Mononuclear cell (primary cell): ENCODE data around the gene MRPS27. TPM values are rescaled to one million over a fixed set of nuclear protein-coding genes. Genes with fewer than 3 reads are reported as not detected.
"Not testable (repeated sequence)": the region's sequence is repeated elsewhere in the genome, so short reads cannot be mapped to it uniquely, and the experiment has no call there.

ENCODE experiments used
- H3K27me3 ChIP-seq: 2 replicates; pipeline ENCODE4 v1.6.0; 2011; ENCODE audit warnings: low read length, control low read depth; ENCODE audit not compliant: insufficient read depth
- H3K4me1 ChIP-seq: 2 replicates; pipeline ENCODE4 v1.5.1; 2011; ENCODE audit warnings: mild to moderate bottlenecking, low read length, control low read depth; ENCODE audit not compliant: insufficient read depth
- H3K4me3 ChIP-seq: 2 replicates; pipeline ENCODE4 v1.5.1; 2011; ENCODE audit warnings: mild to moderate bottlenecking, low read length, moderate library complexity
- H3K9me3 ChIP-seq: 2 replicates; pipeline ENCODE4 v1.5.1; 2011; ENCODE audit warnings: low read depth, mild to moderate bottlenecking, control low read depth, low read length
- total RNA-seq: library from RNA; depleted of rRNA; stranded (reverse); fragments of >200 nt; gene quantifications from one replicate; pipeline ENCODE4 v1.2.3, GENCODE V29; 2012

The MRPS27 gene
- total RNA-seq, 1 donor: 45.1 TPM

DNA sequence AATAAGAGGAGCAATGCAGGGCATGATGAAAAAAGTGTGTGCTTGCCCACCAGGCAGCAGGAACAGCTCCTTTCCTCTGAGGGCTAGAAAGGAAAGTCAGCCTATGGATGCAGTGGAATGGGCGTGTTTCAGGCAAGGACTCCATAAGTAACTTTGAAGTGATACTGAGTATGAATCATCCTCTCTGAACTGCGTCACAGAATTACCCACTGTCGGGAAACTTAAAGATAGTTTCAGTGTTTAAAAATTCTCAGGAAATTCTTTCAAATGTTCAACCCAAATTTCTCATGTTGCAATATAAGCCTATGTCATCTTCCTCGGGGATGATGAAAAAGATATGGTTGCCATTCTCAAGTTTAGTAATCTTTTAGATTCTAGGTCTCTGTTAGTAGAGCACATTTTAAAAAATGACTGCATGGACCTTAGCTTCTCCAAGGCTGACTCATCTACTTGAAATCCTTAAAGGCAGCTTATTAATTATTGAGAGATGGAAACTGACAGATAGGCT, 27.8 kb upstream of the MRPS27 start:
- Histone ChIP-seq H3K4me1 (peaks cover 14% of the 10 kb centered on the region), H3K27me3 (no peaks in the 10 kb centered on the region), H3K9me3 (no peaks in the 10 kb centered on the region), H3K4me3 (no peak overlapping the region)

DNA sequence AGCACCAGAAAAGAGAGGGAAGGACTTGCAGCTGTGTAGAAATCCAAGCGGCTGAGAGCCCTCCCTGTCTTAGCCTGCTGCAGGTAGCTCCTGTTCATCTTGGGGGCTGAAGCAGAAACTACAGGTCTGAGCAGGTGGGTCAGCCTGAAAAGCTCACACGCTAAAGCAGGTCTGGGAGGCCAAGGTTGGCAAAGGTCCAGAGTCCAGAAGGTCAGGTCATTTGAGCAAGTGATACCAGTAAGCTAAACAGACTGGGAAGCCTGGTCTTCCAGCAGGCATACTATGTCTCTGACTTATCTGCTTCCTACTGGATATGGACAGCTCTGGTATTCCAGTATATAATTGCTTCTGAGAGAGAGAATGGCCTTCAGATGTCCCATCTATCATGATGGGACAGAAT, 26.4 kb upstream of the MRPS27 start:
- Histone ChIP-seq H3K4me3 (no peak overlapping the region), H3K27me3 (no peaks in the 10 kb centered on the region), H3K9me3 (no peaks in the 10 kb centered on the region), H3K4me1 (peaks cover 14% of the 10 kb centered on the region)

DNA sequence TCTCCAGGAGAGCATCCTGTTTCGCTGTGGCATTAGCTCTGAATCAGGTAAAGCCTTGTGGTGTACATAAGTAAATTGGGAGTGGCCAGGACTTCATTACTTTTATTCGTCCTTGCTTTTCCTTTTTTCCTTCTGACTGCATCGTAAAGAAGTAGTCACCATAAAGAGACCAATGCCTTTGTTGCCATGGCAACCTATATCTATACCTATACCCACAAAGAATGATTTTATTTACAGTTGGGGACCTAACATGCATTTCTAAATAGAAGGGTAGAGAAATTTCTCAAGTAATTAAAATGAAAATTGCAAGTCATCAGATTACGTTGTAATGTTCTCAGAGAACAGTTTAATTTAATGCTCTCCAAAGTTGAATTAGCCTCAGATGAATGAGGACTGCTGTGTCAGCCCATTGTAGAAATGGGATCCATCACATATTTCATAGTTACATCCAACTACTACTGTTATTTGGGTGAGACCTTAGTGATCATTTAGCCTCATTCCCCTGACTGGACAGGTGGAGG, 18.7 kb upstream of the MRPS27 start:
- H3K27me3 ChIP-seq: no peaks in the 10 kb centered on the region
- no peaks in the 10 kb centered on the region for H3K4me1 ChIP-seq
- no peaks in the 10 kb centered on the region for H3K9me3 ChIP-seq
- no peak overlapping the region for H3K4me3 ChIP-seq

DNA sequence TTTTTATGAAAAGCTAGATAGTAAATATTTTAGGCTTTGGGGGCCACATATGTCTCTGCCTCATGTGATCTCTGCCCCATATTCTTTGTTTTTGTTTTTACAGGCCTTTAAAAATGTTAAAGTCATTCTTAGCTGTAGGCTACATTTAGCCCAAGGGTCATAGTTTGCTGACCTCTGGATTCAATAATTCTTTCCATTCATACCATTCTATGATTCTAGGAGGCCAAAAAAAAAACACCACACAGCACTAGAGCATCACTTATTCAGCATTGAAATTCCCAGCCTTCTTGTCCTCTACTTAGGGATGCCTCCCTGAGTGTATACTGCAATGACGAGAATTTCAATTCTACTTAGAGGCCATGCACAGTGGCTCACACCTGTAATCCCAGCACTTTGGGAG, 17.1 kb upstream of the MRPS27 start:
- Histone ChIP-seq H3K27me3 (no peaks in the 10 kb centered on the region), H3K4me1 (no peaks in the 10 kb centered on the region), H3K4me3 (no peak overlapping the region), H3K9me3 (no peaks in the 10 kb centered on the region)

DNA sequence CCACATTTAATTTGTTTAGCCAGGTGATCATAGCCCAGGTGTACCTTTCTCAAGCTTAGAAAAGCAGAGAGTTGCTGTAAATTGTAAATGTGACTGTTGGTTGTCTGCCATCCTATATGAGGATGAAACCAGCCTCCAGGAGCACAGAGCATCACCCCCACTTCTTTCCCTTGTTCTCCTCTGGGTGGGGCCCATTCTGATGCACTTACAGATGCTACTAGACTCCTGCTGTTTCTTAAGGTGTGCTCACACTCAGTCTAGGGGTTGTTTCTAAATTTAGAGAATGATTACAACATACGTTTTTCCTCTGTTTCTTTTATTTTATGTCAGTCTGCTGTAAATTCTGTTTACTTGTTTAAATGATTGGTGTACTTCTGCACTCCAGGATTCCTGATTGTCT, 10.7 kb upstream of the MRPS27 start:
- Histone ChIP-seq H3K27me3 (no peaks in the 10 kb centered on the region), H3K9me3 (no peaks in the 10 kb centered on the region), H3K4me1 (no peaks in the 10 kb centered on the region), H3K4me3 (no peak overlapping the region)

DNA sequence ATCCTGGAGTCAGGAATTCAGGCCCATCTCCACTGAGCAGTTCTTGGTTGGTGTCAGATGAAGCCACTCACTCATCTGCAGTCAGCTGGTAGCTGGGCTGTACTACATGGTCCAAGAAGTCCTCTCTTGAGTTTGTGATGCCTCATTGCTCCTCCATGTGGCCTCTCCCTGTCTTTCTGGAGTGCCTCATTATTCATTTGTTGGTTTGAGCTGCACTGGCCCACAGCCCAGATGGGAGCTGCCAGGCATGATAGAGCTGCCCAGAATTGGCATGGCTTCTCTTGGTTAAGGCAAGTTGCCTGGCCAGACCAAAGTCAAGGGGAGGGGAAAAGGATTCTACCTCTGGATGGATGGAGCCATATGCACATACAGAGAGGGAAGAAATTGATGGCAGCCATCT, 8.1 kb upstream of the MRPS27 start:
- no peaks in the 10 kb centered on the region for H3K9me3 ChIP-seq
- H3K4me3 ChIP-seq: no peak overlapping the region
- H3K4me1 ChIP-seq: no peaks in the 10 kb centered on the region
- no peaks in the 10 kb centered on the region for H3K27me3 ChIP-seq

DNA sequence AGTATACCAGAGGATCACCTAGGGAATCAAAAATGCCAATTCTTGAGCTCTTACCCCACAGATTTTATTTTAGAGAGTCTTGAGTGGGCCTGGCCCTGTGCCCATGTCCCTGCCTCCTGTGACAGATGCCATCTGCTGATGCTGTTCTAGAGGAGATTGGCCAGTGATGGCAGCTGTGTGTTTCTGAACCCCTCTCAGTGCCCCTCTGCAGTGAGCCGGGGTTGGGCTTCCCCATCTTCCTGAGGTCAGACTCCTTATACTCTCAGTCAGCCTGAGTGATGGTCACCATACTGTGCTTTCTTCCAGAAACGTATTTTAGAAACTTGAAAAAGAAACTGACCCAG, 6.2 kb upstream of the MRPS27 start:
- no peaks in the 10 kb centered on the region for H3K27me3 ChIP-seq
- no peak overlapping the region for H3K4me3 ChIP-seq
- H3K9me3 ChIP-seq: no peaks in the 10 kb centered on the region
- H3K4me1 ChIP-seq: no peaks in the 10 kb centered on the region

DNA sequence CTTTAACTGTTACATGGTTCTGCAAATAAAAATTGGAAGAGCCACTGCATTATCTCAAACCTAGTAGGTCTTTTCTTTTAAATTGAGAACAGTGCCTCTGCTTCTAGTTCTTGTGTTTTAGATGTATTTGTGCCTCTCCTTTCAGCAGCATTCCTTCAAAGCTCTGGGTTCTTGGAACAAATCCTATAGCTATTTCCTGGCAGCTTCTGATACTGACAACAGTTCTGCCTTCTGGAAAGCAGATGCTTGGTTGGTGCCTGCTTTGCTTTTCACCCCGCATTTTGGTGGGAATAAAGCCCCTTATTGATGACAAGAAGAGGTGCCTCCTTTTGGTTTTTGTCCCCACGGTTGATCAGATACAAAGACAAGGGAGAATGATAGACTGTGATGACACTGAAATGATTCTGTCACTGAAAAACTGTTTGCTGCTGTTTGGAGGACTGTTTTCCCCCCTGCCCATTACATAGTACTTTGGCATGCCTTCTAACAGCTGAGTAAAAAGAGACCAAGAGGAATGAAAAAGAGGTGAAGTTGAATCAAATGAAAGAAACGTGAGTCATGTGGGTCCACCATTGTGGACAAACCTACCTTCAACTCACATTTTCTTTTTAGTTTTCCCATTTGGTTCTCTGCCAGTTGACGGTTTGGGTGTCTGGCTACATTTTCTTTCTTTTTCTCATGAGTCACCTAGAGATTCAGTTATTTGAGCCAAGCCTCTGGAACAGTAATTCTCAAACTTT, 5.7 kb upstream of the MRPS27 start:
- no peak overlapping the region for H3K4me3 ChIP-seq
- H3K27me3 ChIP-seq: no peaks in the 10 kb centered on the region
- H3K4me1 ChIP-seq: peaks cover 3% of the 10 kb centered on the region
- H3K9me3 ChIP-seq: no peaks in the 10 kb centered on the region

DNA sequence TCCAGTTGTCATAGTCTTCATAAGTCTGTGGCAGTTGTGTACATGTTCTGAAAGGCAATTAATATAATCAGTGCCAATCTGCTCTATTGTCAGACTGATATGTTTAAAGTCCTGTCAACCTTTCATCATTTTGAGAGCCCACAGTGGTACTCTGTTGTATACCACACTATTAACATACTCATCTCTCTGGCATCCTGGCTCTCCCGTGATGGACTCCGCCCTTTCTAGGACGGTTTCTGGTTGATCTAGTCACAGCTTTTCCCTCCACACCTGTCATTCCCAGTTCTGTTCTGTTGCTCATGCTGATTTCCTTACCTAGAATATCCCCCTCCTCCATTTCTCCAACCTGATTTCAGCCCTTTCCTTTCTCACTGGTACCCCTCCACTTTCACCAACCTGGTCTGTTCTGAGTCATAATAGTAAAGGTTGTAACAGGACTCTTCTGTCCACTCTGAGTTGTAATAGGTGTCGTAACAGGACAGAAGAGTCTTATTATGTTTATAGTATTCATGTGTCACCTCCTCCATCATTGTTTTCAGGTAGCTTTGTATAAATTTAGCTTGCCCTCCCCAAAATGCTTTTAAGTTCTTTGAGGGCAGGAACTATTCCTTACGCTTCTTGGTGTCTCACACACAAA, 4.3 kb upstream of the MRPS27 start:
- Histone ChIP-seq H3K27me3 (no peaks in the 10 kb centered on the region), H3K9me3 (no peaks in the 10 kb centered on the region), H3K4me1 (peaks cover 9% of the 10 kb centered on the region), H3K4me3 (no peak overlapping the region)

DNA sequence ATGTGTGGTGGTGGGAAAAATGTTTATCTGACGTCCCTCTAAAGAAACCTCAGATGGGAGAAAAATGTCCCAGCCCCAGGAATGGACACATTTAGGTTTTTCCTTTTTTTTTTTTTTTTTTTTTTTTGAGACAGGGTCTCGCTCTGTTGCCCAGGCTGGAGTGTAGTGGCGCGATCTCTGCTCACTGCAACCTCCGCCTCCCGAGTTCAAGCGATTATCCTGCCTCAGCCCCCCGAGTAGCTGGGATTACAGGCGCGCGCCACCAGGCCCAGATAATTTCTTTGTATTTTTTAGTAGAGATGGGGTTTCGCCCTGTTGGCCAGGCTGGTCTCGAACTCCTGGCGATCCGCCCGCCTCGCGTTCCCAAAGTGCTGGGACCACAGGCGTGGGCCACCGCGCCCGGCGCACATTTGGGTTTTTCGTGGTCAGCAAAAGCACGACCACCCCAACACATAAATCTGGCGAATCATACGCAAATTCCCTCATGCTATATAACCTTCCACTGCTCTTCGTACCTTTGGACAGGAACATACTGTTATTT, 535 bp downstream of the MRPS27 start:
- H3K27me3 ChIP-seq, H3K9me3 ChIP-seq: not testable (repeated sequence)
- H3K4me3 ChIP-seq: peak overlapping the region; percentile 64
- peaks cover 19% of the 10 kb centered on the region for H3K4me1 ChIP-seq

DNA sequence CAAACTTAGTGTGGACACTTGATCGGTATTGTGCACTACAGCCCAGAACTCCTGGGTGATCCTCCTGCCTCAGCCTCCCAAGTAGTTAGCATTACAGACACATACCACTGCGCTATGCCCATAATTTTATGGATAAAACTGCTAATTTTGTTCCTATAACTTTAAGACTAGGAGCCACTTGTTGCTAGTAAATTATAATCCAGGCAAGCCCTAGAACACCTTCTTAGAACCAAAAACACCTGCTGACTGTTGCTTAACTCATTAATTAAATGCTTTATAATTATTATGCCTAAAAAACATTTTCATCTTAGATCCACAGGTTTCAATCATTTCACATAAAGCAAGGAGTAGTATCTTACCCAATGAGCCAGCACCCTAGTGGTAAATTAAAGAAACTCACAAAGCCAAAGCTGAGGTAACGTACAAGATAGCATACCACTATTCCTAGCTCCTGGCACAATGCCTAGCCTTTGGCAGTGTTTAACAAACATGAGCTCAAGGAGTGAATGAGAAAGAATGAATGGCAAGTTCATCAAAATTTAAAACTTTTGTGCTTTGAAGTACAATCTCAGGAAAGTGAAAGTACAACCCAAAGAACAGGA, 5.4 kb downstream of the MRPS27 start:
- no peaks in the 10 kb centered on the region for H3K9me3 ChIP-seq
- no peak overlapping the region for H3K4me3 ChIP-seq
- no peaks in the 10 kb centered on the region for H3K27me3 ChIP-seq
- peaks cover 16% of the 10 kb centered on the region for H3K4me1 ChIP-seq

DNA sequence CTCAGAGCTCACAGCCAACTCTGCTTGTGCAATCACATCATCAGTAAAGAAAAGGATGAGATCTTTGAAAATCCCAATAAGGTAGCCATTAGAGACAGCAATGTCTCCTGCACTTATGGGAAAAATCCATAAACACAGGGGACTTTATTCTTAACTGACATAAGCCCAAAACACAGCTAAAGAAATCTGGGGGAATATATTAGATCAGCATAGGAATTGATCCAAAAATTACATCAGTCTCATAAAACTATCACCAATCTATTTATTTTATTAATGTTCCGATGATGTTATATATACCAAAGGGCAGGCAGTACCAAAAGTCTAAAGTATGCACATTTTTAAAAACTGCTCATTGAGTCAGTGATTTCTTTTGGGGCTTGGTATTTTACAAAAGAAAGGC, 6.9 kb downstream of the MRPS27 start:
- H3K4me1 ChIP-seq: peaks cover 10% of the 10 kb centered on the region

DNA sequence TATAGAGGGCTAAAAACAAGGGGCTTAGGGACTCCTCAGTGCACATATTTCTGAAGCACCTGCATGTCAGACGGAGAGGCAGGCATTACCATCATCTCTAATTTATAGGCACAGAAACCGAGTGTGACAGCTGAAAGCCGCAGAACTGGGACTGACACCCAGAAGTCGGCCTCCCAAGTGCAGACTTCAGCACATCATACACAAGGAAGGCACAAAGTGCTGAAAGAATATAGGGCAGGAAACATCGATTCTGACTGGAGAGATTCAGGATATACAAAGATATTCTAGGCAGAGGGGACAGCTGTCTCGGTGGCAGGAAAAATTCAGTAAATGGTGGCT, 11.2 kb downstream of the MRPS27 start:
- no peaks in the 10 kb centered on the region for H3K27me3 ChIP-seq
- peaks cover 17% of the 10 kb centered on the region for H3K4me1 ChIP-seq
- no peaks in the 10 kb centered on the region for H3K9me3 ChIP-seq
- no peak overlapping the region for H3K4me3 ChIP-seq

More for the DNA sequence above, 6.9 kb downstream of the MRPS27 start:
- Histone ChIP-seq H3K9me3 (no peaks in the 10 kb centered on the region), H3K27me3 (no peaks in the 10 kb centered on the region), H3K4me3 (no peak overlapping the region)

DNA sequence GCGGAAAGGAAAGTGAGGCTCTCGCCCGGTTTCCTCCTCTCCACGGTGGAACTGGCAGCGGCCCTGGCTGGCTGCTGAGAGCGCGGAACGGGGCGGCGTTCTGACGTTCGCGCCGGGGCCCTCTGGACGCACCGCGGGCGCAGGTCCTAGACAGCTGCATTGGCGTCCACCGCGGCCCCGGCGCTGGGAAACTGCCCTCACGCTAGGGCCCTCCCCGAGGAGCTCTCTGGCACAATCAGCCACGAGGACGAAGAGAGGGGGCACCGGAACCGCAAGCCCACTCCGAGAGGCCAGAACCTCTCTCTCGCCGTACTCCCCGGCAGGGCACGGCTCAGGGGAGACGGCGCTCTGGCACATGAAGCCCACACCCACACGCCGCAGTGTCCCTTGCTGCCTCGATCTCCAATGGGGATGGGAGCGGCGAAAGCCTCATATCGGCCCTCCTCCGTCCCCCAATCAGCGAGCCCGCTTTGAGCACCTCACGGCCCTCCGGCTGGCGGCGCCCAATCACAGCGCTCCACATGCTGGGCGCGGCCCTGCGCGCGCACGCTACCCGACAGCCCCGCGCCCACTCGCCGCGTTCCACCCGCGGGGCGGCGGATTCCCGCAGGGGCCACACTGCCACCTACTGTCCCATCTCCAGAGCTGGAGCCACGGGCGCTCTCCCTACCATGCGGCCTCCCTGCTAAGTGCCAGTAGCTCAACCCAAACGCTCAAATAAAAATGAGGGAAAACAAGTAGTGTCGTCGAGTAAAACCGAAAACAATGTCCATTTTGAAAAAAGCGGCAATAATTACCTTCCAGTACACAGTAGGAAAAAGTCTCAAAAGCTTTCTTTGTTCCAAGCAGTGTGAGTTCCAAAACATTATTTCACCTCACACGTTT, 11.8 kb downstream of the MRPS27 start:
- Histone ChIP-seq H3K4me3 (peak overlapping the region; percentile 70), H3K4me1 (peaks cover 17% of the 10 kb centered on the region), H3K27me3 (no peaks in the 10 kb centered on the region)

More for the DNA sequence above, 11.8 kb downstream of the MRPS27 start:
- H3K9me3 ChIP-seq: no peaks in the 10 kb centered on the region
